HG02571 (cell line): ENCODE results near the gene FTO.

Source experiments
- ATAC-seq: cut with Tn5 transposase; IDR thresholded peaks from one replicate; pipeline ENCODE4 v1.9.1; 2021; ENCODE audit warnings: mild to moderate bottlenecking, moderate library complexity; ENCODE audit not compliant: unreplicated experiment

Gene FTO

GRCh38 chr16:53708490-53708889, 4.5 kb downstream of the FTO start:
- ATAC-seq: no peak

- ATAC-seq: no peak
Measured at GRCh38 chr16:53711390-53711789, 7.4 kb downstream of the FTO start.

- no peak for ATAC-seq
Measured at GRCh38 chr16:53712065-53712464, 8.1 kb downstream of the FTO start.

DNA sequence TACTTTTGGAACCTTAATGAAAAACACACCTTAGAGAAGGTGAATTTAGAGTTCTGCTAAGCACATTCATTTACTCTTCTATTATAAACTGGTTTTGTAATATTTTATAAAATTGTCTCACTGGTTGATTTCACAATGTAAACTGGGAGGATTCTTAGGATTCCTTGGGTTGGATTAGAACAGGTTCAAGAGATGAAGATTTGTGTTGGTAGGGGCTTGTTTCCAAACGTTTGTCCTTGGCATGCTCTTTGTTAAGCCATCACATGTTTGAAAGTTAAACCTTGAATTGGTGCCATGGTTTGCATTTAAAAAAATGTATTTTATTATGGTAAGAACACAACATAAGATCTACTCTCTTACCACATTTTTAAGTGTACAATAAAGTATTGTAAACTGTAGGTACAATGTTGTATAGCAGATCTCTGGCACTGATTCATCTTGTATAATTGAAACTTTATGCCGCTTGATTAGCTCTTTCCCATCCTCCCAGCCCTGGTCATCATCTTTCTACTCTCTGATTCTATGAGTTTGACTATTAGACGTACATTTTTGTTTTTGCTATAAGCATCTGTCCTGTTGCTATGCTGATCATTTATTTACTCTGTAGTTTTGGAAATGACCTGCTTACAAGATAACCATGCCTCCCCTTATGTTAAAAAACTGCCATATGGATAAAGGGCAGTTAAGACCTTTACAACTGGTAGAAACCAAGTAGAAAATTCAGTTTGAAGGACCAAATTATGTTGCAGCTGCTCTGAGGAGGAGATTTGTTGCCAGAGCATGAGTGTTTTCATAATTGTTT, 9.6 kb downstream of the FTO start:
- no peak for ATAC-seq

- ATAC-seq: no peak
Measured at GRCh38 chr16:53714205-53715022, 10.5 kb downstream of the FTO start.

DNA sequence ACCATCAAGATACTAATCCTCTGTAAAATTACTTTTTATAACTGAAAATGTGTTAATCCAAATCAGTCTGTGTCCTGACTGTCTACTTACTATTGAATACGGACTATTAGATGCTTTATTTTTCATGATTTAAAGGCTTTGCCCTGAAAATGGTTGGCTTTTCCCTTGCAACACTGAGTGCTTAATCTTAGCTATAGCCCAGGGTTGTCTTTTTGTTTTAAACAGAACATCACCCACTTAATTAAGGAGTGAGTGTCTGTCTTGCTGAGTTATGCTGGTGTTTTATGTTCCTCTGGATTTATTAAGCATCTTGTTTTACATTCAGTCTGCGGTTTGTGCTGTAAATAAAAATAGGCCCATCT, 11.0 kb downstream of the FTO start:
- ATAC-seq: no peak

DNA sequence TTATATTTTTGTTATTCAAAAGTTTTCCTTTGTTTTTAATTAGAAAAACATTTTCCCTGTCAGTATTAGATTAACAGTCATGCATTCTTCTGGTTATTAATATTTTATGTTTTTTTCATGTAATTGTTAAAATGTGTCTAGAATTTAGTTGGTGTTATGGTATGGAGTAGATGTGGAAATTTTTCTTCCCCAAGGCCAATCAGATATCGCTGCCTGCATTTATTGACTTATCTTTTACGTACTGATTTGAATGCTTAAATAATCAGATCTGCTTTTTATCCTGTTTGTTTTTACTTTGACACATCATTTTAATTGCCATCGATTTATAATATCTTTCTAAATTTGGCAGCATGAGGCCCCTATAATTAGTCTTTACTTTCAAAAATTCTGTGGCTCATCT, 13.6 kb downstream of the FTO start:
- ATAC-seq: no peak

DNA sequence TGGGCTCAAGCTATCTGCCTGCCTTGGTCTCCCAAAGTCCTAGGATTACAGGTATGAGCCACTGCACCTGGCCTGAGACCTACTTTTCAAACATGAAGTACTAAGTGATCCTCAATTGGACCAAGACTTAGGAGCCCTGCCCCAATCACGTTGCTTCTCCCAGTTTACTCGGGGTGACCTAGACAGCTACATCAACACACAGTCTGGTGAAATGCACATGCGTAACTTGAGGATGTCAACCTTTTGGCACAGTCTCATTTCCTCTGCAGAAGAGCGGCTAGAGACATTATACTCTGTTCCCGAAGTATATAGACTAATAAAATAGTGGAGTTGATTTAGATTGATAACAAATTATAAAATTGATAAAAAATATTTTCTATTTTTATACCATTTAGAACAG, 17.1 kb downstream of the FTO start:
- ATAC-seq: no peak

DNA sequence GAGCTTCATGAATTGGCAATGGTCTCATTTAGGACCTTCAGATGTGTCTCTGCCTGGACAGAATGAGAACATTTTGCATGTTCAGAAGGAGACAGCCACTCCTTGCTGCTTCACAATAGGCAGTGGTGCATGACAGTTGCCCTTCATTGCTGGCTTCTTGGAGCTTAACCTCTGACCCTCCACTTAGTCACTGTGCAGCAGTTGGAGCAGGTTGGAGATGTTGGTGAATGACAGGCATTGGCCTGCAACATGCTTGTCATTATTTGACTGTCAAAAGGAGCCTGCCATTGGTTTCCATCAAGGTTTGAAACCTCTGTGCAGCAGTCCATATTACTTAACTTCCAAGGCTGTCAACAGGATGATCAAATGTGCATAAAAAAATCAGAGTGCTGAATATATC, 22.7 kb downstream of the FTO start:
- ATAC-seq: no peak

DNA sequence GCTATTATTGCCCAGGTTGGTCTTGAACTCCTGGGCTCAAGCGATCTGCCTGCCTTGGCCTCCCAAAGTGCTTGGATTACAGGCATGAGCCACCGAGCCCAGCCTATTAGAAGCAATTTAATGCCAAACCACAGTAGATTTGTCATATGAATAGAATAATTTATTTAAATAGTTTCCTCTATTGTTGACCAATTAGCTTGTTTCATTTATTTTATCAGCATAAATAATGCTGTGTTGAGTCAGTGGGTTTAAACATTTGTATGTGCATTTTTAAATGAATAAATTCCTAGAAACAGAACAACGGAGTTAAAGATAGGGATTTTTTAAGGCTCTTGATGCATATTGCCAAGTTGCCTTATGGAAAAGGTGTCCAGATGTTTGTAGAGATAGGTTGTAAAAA, 26.7 kb downstream of the FTO start:
- no peak for ATAC-seq

DNA sequence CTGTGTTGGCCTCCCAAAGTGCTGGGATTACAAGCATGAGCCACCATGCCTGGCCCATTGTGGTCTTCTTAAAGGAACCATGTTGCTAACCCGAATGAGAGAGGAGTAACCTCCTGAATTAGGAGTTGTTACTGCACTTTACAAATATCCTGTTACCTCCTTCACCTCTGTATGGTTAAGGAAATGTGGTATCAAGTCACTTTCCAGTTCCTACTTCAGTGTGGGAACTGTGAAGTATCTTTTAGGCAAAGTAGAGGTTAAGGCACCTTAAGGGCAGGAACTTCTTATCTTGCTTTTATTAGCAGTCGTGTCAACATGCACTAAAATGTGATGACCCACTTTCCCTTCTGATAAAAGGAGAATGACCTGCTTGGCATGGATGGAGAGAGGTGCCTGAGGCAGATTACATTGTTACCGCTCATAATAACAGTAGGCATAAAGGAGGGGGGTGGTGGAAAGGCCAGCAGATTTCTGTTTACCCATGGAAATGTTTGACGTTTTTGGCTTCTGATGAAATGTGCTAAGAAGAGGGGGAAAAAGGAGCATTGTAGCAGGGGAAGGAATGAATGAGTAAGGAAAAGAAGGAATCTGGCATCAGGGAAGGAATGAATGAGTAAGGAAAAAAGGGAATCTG, 28.5 kb downstream of the FTO start:
- ATAC-seq: no peak

GRCh38 chr16:53734908-53735307, 31.0 kb downstream of the FTO start:
- no peak for ATAC-seq

DNA sequence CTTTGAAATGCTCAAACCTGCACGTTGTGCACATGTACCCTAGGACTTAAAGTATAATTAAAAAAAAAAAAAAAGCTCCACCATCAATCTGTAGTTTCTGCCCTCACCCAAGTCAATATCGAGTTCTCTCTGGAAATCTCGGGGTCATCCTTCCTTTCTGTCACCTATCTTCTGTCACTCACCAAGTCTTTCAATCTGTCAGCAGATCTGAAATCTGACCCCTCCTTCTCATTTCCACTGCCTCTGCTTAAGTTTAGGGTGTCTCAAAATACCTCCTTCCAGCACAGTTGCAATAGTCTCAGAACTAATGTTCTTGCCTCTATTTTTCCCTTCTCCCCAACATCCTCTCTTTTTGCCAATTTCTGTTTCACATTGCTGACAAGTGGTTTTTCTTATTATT, 32.3 kb downstream of the FTO start:
- no peak for ATAC-seq

GRCh38 chr16:53737552-53737951, 33.6 kb downstream of the FTO start:
- no peak for ATAC-seq

DNA sequence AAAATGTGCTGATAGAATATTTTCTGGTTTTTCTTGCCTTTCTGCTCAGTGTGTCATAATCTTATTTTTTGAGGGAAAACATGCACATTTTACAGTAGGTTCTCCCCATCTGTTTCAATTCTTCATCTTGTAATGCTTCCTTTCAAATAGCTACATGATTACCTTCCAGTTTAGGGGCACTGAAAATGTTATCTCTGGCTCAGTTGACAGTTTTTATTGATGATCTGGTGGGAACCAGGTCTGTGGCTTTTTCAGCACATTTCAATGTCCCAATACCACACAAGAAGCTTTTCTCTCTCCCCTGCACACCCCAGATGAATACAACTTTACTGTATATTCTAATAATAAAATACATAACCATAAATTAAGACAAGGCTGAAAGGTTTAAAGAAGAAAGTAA, 36.5 kb downstream of the FTO start:
- no peak for ATAC-seq

GRCh38 chr16:53740933-53741531, 37.1 kb downstream of the FTO start:
- ATAC-seq: no peak

GRCh38 chr16:53741546-53741945, 37.6 kb downstream of the FTO start:
- no peak for ATAC-seq

DNA sequence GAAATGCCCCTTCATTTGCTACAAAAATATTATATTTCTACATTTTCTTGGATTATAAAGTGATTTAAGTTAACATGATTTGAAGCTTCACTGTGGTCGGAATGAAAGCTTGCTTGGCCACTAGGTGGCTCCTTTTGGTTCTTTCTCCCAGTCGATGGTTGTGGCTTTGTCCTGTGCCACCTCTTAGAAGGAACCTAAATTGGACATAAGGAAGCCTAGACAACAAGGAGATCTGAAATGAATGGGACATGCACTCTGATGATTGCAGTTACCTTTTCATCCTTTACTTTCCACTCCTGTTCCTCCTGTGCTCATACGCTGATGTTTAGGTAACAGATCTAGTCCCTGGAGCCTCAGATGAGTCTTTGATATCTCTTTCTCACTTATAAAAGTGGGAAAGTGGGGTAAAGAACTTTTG, 39.2 kb downstream of the FTO start:
- ATAC-seq: no peak

DNA sequence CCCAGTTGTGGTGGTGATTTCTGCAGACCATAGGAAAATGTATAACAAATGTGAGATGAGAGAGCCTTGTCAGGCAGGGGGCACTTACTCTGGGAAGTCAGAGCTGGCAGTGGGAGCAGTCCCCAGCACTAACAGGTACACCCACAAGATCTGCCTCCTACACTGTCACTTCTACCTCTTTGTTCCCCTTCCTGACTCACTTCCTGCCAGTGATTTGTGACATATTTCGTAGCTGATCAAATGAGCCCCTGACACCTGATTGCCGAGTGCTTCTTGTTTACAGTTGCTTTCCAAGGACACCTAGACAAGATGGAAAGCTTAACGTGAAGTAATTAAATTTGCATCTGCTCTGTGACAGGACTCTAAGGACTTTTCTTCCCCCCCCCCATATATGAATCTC, 40.5 kb downstream of the FTO start:
- ATAC-seq: no peak

GRCh38 chr16:53745086-53745485, 41.1 kb downstream of the FTO start:
- no peak for ATAC-seq

DNA sequence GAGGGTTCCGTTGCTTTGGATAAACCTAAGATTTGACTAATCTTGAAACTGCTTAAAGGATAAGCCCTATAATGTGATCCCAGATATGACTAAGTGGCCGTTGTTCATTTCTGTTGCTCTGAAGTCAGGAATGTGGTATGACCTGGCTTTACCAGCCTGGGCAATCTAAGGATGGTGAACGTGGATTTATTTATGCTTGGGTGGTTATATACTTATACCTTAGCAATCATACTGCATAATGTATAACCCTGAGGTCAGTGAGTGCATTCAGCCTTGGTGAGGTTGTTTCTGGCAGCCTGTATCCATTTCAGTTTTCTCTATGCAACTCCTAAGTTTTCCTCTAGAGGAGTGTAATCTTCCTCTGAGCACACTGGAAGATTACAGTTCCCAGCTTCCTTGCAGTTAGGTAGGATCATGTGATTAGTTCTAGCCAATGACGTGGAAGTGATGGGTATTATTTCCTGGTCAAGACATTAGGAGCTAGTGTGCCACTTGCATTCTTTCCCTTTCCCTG, 41.9 kb downstream of the FTO start:
- no peak for ATAC-seq
